Measurements from ENCODE around the gene SLC11A1. TPM values are rescaled to one million over a fixed set of nuclear protein-coding genes. Genes with fewer than 3 reads are reported as not detected.

The SLC11A1 gene
- total and polyA plus RNA-seq, 2 of the 4 experiments (the other 2 are of a cell fraction): under 0.01 to 0.07 TPM

GRCh38 chr2:218357236-218358177, 24.6 kb upstream of the SLC11A1 start:
- POLR2A ChIA-PET (ENCODE audit: unreplicated experiment): no interaction called here
- peak overlapping the region; percentile 78 for H2AFZ ChIP-seq (replicated peaks; ENCODE audit: low read length, poor library complexity)
- no peak overlapping the region for H3K23ac ChIP-seq (ENCODE audit: low read depth, low read length)
- peaks cover 2% of the 10 kb centered on the region; the same call in 1 of the 2 replicates for H3K4me1 ChIP-seq (ENCODE audit: control insufficient read depth, insufficient read depth, low read length)
- no peak overlapping the region for H3K18ac ChIP-seq (ENCODE audit: low read depth, low read length)
- H4K20me1 ChIP-seq (ENCODE audit: insufficient read depth, low read length): no peaks in the 10 kb centered on the region
- H3K56ac ChIP-seq (ENCODE audit: extremely low read depth, insufficient read depth, low read length): no peak overlapping the region
- TF ChIP-seq USF2 (IDR thresholded peaks at IDR 0.05; ENCODE audit: low read depth, low read length): no peak
- no peak for TF ChIP-seq FOS (IDR thresholded peaks at IDR 0.05; ENCODE audit: low read depth, low read length)
- no peak for TF ChIP-seq RCOR1 (IDR thresholded peaks at IDR 0.05; ENCODE audit: insufficient replicate concordance, low read length)
- no peak for TF ChIP-seq ELK1 (IDR thresholded peaks at IDR 0.05; ENCODE audit: borderline replicate concordance, low read depth, low read length)
- TF ChIP-seq CTCF (conservative IDR thresholded peaks at IDR 0.05; ENCODE audit: low read depth, low read length): no peak
- TF ChIP-seq BHLHE40 (IDR thresholded peaks at IDR 0.05; ENCODE audit: low read depth, low read length): no peak
- no peak for TF ChIP-seq MAFK (IDR thresholded peaks at IDR 0.05; ENCODE audit: low read depth, low read length)
- no peak for TF ChIP-seq RAD21 (IDR thresholded peaks at IDR 0.05; ENCODE audit: low read length)
- TF ChIP-seq CHD1 (IDR thresholded peaks at IDR 0.05; ENCODE audit: low read depth, low read length): no peak
- no peak for TF ChIP-seq MAZ (IDR thresholded peaks at IDR 0.05; ENCODE audit: borderline replicate concordance, low read depth, low read length)
- no peak for TF ChIP-seq POLR2A (IDR thresholded peaks at IDR 0.05; ENCODE audit: low read depth, low read length)
- H4K5ac ChIP-seq (ENCODE audit: low read depth, low read length): no peak overlapping the region
- CTCF ChIA-PET: interaction anchor here (1.0 to 1.3 kb wide), 7 partner anchors 42 to 60 kb away, joined by 3 to 4 read pairs (median 3); no protein-coding TSS in a partner anchor
- intact Hi-C loops (cut with micrococcal nuclease) (no loop called here), dilution Hi-C loops (cut with HindIII; ENCODE audit: low sequenced_read_pairs, unreplicated experiment) (no loop called here), in situ Hi-C loops (cut with MboI; ENCODE audit: low sequenced_read_pairs) (no loop called here)
- no peak overlapping the region for H3K4me3 ChIP-seq (ENCODE audit: insufficient read depth, low read depth, low read length)
- WGBS, 2 experiments (ENCODE audit: extremely low coverage in 2 of 2, insufficient read length in 1 of 2): 41% methylated on average over 9 of the region's 17 CpGs; no CpG with 5 or more reads in 1 of the 2 experiments
- no TSS peak for BruUV-seq (replicated peaks)
- H3K9me3 ChIP-seq (ENCODE audit: control insufficient read depth, insufficient read depth, low read length): no peaks in the 10 kb centered on the region
- H3K9me1 ChIP-seq (ENCODE audit: insufficient read depth, low read length): no peaks in the 10 kb centered on the region
- no peak overlapping the region for H3K14ac ChIP-seq (replicated peaks; ENCODE audit: low read depth, low read length)
- no peak overlapping the region for H2BK15ac ChIP-seq (ENCODE audit: low read depth, low read length)
- no peaks in the 10 kb centered on the region for H3K36me3 ChIP-seq (ENCODE audit: control insufficient read depth, insufficient read depth, low read length)
- H2AK9ac ChIP-seq (replicated peaks; ENCODE audit: low read depth, low read length, poor library complexity): no peak overlapping the region
- no peak overlapping the region for H2AK5ac ChIP-seq (ENCODE audit: low read depth, low read length)
- ATAC-seq (ENCODE audit: low read depth) (no peak), DNase-seq (no peak)
- no peak overlapping the region for H4K8ac ChIP-seq (ENCODE audit: low read depth in 2 of 2, low read length in 2 of 2)
- H2BK5ac ChIP-seq (ENCODE audit: low read depth, low read length, poor library complexity, severe bottlenecking): no peak overlapping the region
- no peak overlapping the region for H2BK120ac ChIP-seq (ENCODE audit: low read depth, low read length)
- H3K4me2 ChIP-seq (ENCODE audit: low read depth, low read length): no peak overlapping the region
- H3K27me3 ChIP-seq (ENCODE audit: control insufficient read depth, insufficient read depth, low read length): 0 out of 2 replicates have a peak, but pooled peaks cover 2% of the 10 kb centered on the region
- no peak overlapping the region for H4K91ac ChIP-seq (ENCODE audit: insufficient read depth, low read depth, low read length)
- H3K79me1 ChIP-seq (ENCODE audit: low read depth in 1 of 2, low read length in 2 of 2): no peaks in the 10 kb centered on the region
- no peak overlapping the region for H2BK20ac ChIP-seq (ENCODE audit: low read depth, low read length)
- no peak overlapping the region for H3K9ac ChIP-seq (ENCODE audit: low read depth, low read length)
- no peak overlapping the region for H3K4ac ChIP-seq (ENCODE audit: low read depth, low read length)
- H3K27ac ChIP-seq (ENCODE audit: insufficient read depth, low read length): no peak overlapping the region
